Activated CD4-positive, alpha-beta T cell treated with anti-CD3 and anti-CD28 coated beads for 36 hours (primary cell): ENCODE data around the gene RAD51B. TPM values are rescaled to one million over a fixed set of nuclear protein-coding genes. Genes with fewer than 3 reads are reported as not detected.

ENCODE experiments used
- ATAC-seq: fragments of 200-7000 bp; cut with Tn5 transposase; one replicate; pipeline ENCODE4 v1.10.0; 2021; ENCODE audit warnings: mild to moderate bottlenecking, moderate library complexity
- CTCF ChIA-PET: fragments of 350-600 bp; sonication (Branson Sonifier 250); formaldehyde crosslinking; loops from one replicate; lab custom pipeline; 2021; ENCODE audit warnings: antibody characterized with exemption; lab: Charles Lee
- POLR2A ChIA-PET: fragments of 350-600 bp; sonication (Branson Sonifier 250); formaldehyde crosslinking; loops from one replicate; lab custom pipeline; 2021; ENCODE audit warnings: antibody characterized with exemption, inconsistent platforms; lab: Charles Lee
- DNase-seq: peaks from one replicate; pipeline ENCODE4 v3.0.0-alpha.2; 2020
- H3K27ac Mint-ChIP-seq: one replicate; pipeline ENCODE4 v1.8.0; 2021; ENCODE audit warnings: mixed read lengths
- H3K27me3 Mint-ChIP-seq: one replicate; pipeline ENCODE4 v1.8.0; 2021; ENCODE audit warnings: mixed read lengths
- H3K36me3 Mint-ChIP-seq: one replicate; pipeline ENCODE4 v1.8.0; 2021; ENCODE audit warnings: low read depth, mixed read lengths
- H3K4me1 Mint-ChIP-seq: one replicate; pipeline ENCODE4 v1.8.0; 2021; ENCODE audit warnings: mixed read lengths
- H3K4me3 Mint-ChIP-seq: one replicate; pipeline ENCODE4 v1.8.0; 2021; ENCODE audit warnings: mild to moderate bottlenecking, moderate library complexity, mixed read lengths
- H3K9me3 Mint-ChIP-seq: one replicate; pipeline ENCODE4 v1.8.0; 2021; ENCODE audit warnings: low read depth, mixed read lengths
- intact Hi-C, 2 experiments: fragments of 100-400 bp; cut with DNase I in 1 of 2; cut with micrococcal nuclease in 1 of 2; formaldehyde crosslinking; loops; one replicate each; pipeline versions ENCODE4 v1.14.2 to v1.15.1; 2022 to 2024; cut with DNase I, micrococcal nuclease
- total RNA-seq, 2 experiments: library from RNA; stranded (reverse); gene quantifications; one replicate each; pipeline ENCODE4 v1.2.3, GENCODE V29; 2021

RAD51B gene
- total RNA-seq, 2 experiments from 2014 or later: 26.4 to 39.9 TPM

DNA sequence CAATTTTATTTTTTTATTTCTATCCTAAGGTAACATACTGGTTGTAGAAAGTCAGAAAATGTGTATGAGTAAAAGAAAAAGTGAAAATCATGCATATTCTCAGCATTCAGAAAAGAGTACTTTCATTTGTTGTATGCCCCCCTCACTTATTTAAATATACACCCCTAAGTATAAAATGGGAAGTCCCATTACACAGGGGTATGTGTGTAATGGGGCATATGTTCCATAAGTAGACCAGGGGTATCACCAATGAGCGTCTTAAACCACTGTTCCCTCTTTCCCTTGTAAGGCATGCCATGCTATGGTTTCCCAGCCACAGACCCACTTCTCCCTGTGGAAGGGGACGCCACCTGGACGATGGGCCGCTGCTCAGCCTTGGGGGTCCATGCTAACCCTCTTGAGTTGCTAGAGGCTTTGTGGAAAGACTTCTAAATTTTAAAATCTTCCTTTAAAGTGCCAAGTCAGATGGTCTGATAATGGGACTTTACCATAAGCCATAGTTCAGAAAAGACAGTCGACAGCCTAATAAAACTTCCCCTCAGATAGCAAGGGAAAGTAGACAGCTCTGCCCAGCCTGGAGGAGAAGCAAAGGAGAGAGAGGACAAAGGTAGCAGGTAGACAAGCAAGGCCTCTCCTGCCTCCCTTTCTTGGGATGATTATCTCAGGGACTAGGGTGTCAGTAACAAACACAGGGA is 855.1 kb downstream of the RAD51B start:
- Mint-ChIP-seq H3K36me3 (no peaks in the 10 kb centered on the region), H3K9me3 (no peaks in the 10 kb centered on the region), H3K4me3 (no peak overlapping the region), H3K4me1 (peaks cover 5% of the 10 kb centered on the region), H3K27ac (no peak overlapping the region), H3K27me3 (no peaks in the 10 kb centered on the region)
- intact Hi-C loops: no loop called here
- ChIA-PET POLR2A (no interaction called here), CTCF (interaction anchor here (0.6 kb wide), 1 partner anchor 13 kb away, joined by 3 read pairs; no protein-coding TSS in a partner anchor)
- DNase-seq (no peak), ATAC-seq (no peak)

- ATAC-seq (no peak), DNase-seq (no peak)
- CTCF ChIA-PET: interaction anchor here (0.6 kb wide), 1 partner anchor 13 kb away, joined by 3 read pairs; no protein-coding TSS in a partner anchor
- Mint-ChIP-seq H3K27me3 (no peaks in the 10 kb centered on the region), H3K36me3 (no peaks in the 10 kb centered on the region), H3K9me3 (no peaks in the 10 kb centered on the region), H3K27ac (no peak overlapping the region), H3K4me1 (peaks cover 5% of the 10 kb centered on the region), H3K4me3 (no peak overlapping the region)
- intact Hi-C loops: no loop called here
- POLR2A ChIA-PET: no interaction called here
These were observed 855.6 kb downstream of the RAD51B start for GRCh38 chr14:68675233-68675577.

- intact Hi-C loops: no loop called here
- Mint-ChIP-seq H3K9me3 (no peaks in the 10 kb centered on the region), H3K36me3 (no peaks in the 10 kb centered on the region), H3K27me3 (no peaks in the 10 kb centered on the region), H3K4me3 (no peak overlapping the region), H3K4me1 (peaks cover 13% of the 10 kb centered on the region), H3K27ac (no peak overlapping the region)
- ATAC-seq: no peak
- ChIA-PET POLR2A (no interaction called here), CTCF (interaction anchor here (0.8 kb wide), 1 partner anchor 12 kb away, joined by 3 read pairs; no protein-coding TSS in a partner anchor)
- DNase-seq: no peak
These were observed 856.9 kb downstream of the RAD51B start for GRCh38 chr14:68676511-68676943.

GRCh38 chr14:68677476-68677875 is 857.9 kb downstream of the RAD51B start:
- Mint-ChIP-seq H3K27ac (no peak overlapping the region), H3K4me3 (no peak overlapping the region), H3K36me3 (no peaks in the 10 kb centered on the region), H3K9me3 (no peaks in the 10 kb centered on the region), H3K27me3 (no peaks in the 10 kb centered on the region), H3K4me1 (peaks cover 22% of the 10 kb centered on the region)
- no peak for ATAC-seq
- CTCF ChIA-PET: interaction anchor here (0.6 to 0.8 kb wide), 2 partner anchors 10 to 98 kb away, joined by 3 to 4 read pairs; no protein-coding TSS in a partner anchor
- intact Hi-C loops: no loop called here
- DNase-seq: no peak
- POLR2A ChIA-PET: interaction anchor here (0.6 kb wide), 1 partner anchor 82 kb away, joined by 3 read pairs; no protein-coding TSS in a partner anchor

DNA sequence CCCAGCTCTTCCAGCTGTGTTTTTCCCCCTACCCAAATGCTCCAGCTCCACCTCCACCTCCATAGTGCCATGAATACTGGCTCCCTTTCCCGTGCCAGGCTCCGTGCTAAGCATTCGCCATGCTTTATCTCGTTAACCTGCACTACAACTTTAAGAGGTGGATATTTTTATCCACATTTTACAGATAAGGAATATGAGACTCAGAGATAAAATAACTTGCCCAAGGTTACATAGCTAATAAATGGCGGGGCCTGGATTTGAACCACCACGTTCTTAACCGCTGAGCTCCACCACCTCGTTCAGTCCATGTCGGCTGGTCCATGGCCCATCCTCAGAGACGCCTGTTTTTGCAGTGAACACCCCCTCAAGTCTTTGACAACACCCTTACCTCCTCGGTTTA is 858.3 kb downstream of the RAD51B start:
- H3K36me3 Mint-ChIP-seq: no peaks in the 10 kb centered on the region
- intact Hi-C loops: no loop called here
- DNase-seq (no peak), ATAC-seq (no peak)
- no peak overlapping the region for H3K27ac Mint-ChIP-seq
- H3K4me1 Mint-ChIP-seq: peaks cover 27% of the 10 kb centered on the region
- POLR2A ChIA-PET: interaction anchor here (0.6 to 0.7 kb wide), 2 partner anchors 14 to 82 kb away, joined by 3 read pairs; no protein-coding TSS in a partner anchor
- no peak overlapping the region for H3K4me3 Mint-ChIP-seq
- CTCF ChIA-PET: interaction anchor here (0.6 to 0.8 kb wide), 2 partner anchors 11 to 98 kb away, joined by 3 to 4 read pairs; no protein-coding TSS in a partner anchor
- no peaks in the 10 kb centered on the region for H3K9me3 Mint-ChIP-seq
- H3K27me3 Mint-ChIP-seq: no peaks in the 10 kb centered on the region

DNA sequence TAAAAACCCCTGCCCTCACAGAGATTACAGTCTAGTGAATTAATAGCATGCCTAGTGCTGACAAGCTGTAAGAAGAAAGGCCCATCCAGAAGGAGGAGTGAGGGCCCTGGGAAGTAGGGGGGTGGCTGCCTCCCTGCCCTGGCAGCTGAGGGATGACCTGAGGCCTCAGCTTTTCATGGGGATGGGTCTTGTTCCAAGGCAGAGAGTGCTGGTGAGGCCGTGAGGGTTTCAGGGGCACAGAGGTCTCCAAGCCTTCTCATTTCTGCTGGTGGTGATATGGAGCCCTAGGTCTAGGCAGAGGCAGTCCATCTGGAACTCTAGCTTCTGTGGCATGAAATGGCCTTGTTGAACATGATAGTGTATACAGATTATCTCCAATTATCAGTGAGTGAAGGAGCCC is 858.9 kb downstream of the RAD51B start:
- no peaks in the 10 kb centered on the region for H3K36me3 Mint-ChIP-seq
- no peaks in the 10 kb centered on the region for H3K27me3 Mint-ChIP-seq
- CTCF ChIA-PET: no interaction called here
- ATAC-seq (no peak), DNase-seq (no peak)
- H3K27ac Mint-ChIP-seq: no peak overlapping the region
- intact Hi-C loops: no loop called here
- no peaks in the 10 kb centered on the region for H3K9me3 Mint-ChIP-seq
- POLR2A ChIA-PET: interaction anchor here (0.7 kb wide), 1 partner anchor 14 kb away, joined by 3 read pairs; no protein-coding TSS in a partner anchor
- H3K4me3 Mint-ChIP-seq: no peak overlapping the region
- H3K4me1 Mint-ChIP-seq: peaks cover 32% of the 10 kb centered on the region

DNA sequence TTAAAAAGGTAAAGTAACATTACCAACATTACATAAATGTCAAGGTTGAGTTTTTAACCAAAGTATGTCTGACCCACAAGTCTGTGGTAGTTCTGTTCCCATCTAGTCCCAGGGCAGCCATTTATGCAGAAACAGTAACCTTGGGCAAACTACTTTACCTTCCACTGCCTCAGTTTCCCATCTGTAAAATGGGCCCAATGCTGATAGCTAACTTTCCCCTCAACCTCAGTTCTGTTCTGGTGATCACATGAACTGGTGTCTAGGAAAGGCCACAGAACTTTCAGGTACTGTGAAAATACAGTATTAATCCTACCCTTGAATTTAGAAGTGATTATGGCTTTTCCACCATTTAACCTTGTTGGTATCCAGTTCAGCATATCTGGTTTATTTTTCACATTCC is 859.7 kb downstream of the RAD51B start:
- Mint-ChIP-seq H3K36me3 (no peaks in the 10 kb centered on the region), H3K27ac (no peak overlapping the region), H3K9me3 (no peaks in the 10 kb centered on the region), H3K4me3 (no peak overlapping the region), H3K27me3 (no peaks in the 10 kb centered on the region), H3K4me1 (peaks cover 41% of the 10 kb centered on the region)
- ATAC-seq (no peak), DNase-seq (no peak)
- POLR2A ChIA-PET: no interaction called here
- CTCF ChIA-PET: interaction anchor here (1.6 kb wide), 1 partner anchor 37 kb away, joined by 3 read pairs; no protein-coding TSS in a partner anchor
- intact Hi-C loops: no loop called here

- CTCF ChIA-PET: interaction anchor here (0.7 to 1.6 kb wide), 2 partner anchors 12 to 37 kb away, joined by 3 read pairs; no protein-coding TSS in a partner anchor
These were observed 860.3 kb downstream of the RAD51B start for GRCh38 chr14:68679746-68680467.

DNA sequence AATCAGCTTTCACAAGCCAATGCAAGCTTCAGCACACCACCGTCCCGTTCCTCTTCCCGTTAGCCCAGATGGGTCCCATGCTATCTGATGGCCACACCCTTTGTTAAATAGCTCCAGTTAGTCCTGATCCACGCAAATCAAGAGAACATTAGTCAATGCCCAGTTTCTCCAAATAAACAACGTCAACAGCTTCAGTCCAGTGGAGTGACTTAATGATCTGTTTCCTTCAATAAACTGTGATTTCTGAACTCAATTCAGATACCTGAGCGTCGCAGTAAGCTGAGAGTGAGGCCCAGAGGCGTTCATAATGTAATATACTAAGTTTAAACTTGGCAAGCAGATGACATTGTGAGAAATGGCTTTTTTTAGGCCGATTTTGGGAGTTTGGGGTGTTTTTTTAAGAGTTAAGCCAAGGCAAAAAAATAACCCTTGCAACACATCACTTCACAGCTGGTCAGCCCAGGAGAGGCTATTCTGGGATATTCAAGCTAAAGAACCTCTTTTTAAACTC is 861.0 kb downstream of the RAD51B start:
- POLR2A ChIA-PET: no interaction called here
- Mint-ChIP-seq H3K27ac (no peak overlapping the region), H3K27me3 (no peaks in the 10 kb centered on the region), H3K4me1 (peaks cover 54% of the 10 kb centered on the region), H3K4me3 (no peak overlapping the region), H3K9me3 (no peaks in the 10 kb centered on the region), H3K36me3 (no peaks in the 10 kb centered on the region)
- DNase-seq: no peak
- intact Hi-C loops: no loop called here
- CTCF ChIA-PET: interaction anchor here (0.6 to 1.6 kb wide), 4 partner anchors 12 to 398 kb away, joined by 3 to 4 read pairs (median 3); no protein-coding TSS in a partner anchor
- no peak for ATAC-seq

More at GRCh38 chr14:68679746-68680467, 860.3 kb downstream of the RAD51B start:
- Mint-ChIP-seq H3K27me3 (no peaks in the 10 kb centered on the region), H3K4me3 (no peak overlapping the region), H3K9me3 (no peaks in the 10 kb centered on the region), H3K36me3 (no peaks in the 10 kb centered on the region), H3K4me1 (peaks cover 47% of the 10 kb centered on the region), H3K27ac (no peak overlapping the region)
- POLR2A ChIA-PET: no interaction called here
- intact Hi-C loops: no loop called here
- DNase-seq (no peak), ATAC-seq (no peak)

DNA sequence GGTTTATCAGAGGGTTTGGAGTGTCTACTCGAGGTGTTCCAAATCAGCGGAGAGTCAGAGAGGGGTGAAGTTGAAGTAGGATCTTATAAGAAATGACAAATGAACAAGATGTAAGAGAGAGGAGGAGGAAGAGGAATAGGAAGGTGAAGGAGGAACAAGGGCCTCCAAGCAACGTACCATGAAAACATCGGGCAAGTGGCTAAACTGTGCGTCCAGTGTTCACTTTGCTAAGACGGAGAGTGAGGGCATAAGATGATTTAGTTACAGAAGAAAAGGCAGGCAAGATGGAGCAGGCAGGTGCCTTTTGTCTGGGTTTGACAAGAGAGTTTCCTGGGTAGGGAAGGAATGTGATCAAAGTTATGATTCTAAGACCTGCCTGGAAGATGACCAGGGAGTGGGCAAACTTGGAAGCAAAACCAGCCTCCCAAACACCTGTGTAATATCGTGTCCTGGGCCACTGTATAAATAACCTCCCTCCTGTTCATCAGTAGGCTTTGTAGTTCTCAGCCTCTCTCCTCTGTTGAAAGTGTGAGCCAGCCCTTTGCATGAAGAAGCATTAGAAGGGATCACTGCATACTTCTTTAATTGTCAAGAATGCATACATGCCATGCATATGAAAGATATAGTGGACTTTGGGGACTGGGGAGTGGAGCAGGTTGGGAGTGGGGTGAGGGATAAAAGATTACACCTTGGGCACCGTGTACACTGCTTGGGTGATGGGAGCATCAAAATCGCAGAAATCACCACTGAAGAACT is 861.9 kb downstream of the RAD51B start:
- no peak overlapping the region for H3K4me3 Mint-ChIP-seq
- H3K9me3 Mint-ChIP-seq: no peaks in the 10 kb centered on the region
- no peaks in the 10 kb centered on the region for H3K27me3 Mint-ChIP-seq
- H3K4me1 Mint-ChIP-seq: peaks cover 61% of the 10 kb centered on the region
- peak overlapping the region; percentile 16 for H3K27ac Mint-ChIP-seq
- DNase-seq (no peak), ATAC-seq (no peak)
- ChIA-PET POLR2A (no interaction called here), CTCF (interaction anchor here (0.6 to 0.9 kb wide), 2 partner anchors 108 to 399 kb away, joined by 3 to 4 read pairs; no protein-coding TSS in a partner anchor)
- H3K36me3 Mint-ChIP-seq: no peaks in the 10 kb centered on the region
- intact Hi-C loops: no loop called here
